Keratinocyte (primary cell): ENCODE data around the gene SKIC8. TPM values are rescaled to one million over a fixed set of nuclear protein-coding genes. Genes with fewer than 3 reads are reported as not detected.

Experiments used
- DNase-seq: peaks from one replicate; pipeline ENCODE4 v3.0.0-alpha.2; 2011; ENCODE audit warnings: low read depth, missing footprints, low spot score
- FAIRE-seq: peaks from 2 replicates; lab custom pipeline; 2011; peaks lifted over from hg19 to GRCh38; lab: Jason Lieb, UNC
- H2AFZ ChIP-seq: 2 replicates; pipeline ENCODE4 v1.6.0; 2012; ENCODE audit warnings: low read length, control low read depth, inconsistent platforms; ENCODE audit not compliant: control insufficient read depth
- H3K27ac ChIP-seq: 2 replicates; pipeline ENCODE4 v1.5.1; 2011; ENCODE audit warnings: low read length; ENCODE audit not compliant: control insufficient read depth, insufficient read depth
- H3K27me3 ChIP-seq: 3 replicates; pipeline ENCODE4 v1.6.0; 2011; ENCODE audit warnings: low read length; ENCODE audit not compliant: control insufficient read depth, insufficient read depth; ENCODE audit errors: extremely low read depth
- H3K36me3 ChIP-seq, 2 experiments: 2 replicates in 1 of 2; 3 replicates in 1 of 2; pipeline ENCODE4 v1.5.1; 2011; ENCODE audit warnings: low read length in 2 of 2, mild to moderate bottlenecking in 1 of 2; ENCODE audit not compliant: control insufficient read depth in 2 of 2, insufficient read depth in 2 of 2; ENCODE audit errors: extremely low read depth in 1 of 2
- H3K4me1 ChIP-seq: 3 replicates; pipeline ENCODE4 v1.5.1; 2011; ENCODE audit warnings: low read length; ENCODE audit not compliant: control insufficient read depth, insufficient read depth; ENCODE audit errors: extremely low read depth
- H3K4me2 ChIP-seq: 3 replicates; pipeline ENCODE4 v1.6.0; 2011; ENCODE audit warnings: low read depth, low read length; ENCODE audit not compliant: control insufficient read depth, insufficient read depth; ENCODE audit errors: extremely low read depth
- H3K4me3 ChIP-seq, 3 experiments: fragments of 200-600 bp in 1 of 3; sonication (generic) in 1 of 3; 2 replicates in 2 of 3; 3 replicates in 1 of 3; pipeline ENCODE4 v1.5.1; 2011 to 2016; ENCODE audit warnings: low read length in 3 of 3, mild to moderate bottlenecking in 3 of 3, control low read depth in 2 of 3, inconsistent platforms in 1 of 3, low read depth in 1 of 3, mixed read lengths in 1 of 3, mixed run types in 1 of 3, moderate library complexity in 1 of 3; ENCODE audit not compliant: control insufficient read depth in 2 of 3, insufficient read depth in 2 of 3; ENCODE audit errors: extremely low read depth in 1 of 3
- H3K79me2 ChIP-seq: 2 replicates; pipeline ENCODE4 v1.6.0; 2012; ENCODE audit warnings: low read length; ENCODE audit not compliant: control insufficient read depth, insufficient read depth
- H3K9ac ChIP-seq: 3 replicates; pipeline ENCODE4 v1.6.0; 2011; ENCODE audit warnings: low read length; ENCODE audit not compliant: control insufficient read depth, insufficient read depth; ENCODE audit errors: extremely low read depth
- H3K9me1 ChIP-seq: 3 replicates; pipeline ENCODE4 v1.6.0; 2011; ENCODE audit warnings: low read length; ENCODE audit not compliant: control insufficient read depth, insufficient read depth; ENCODE audit errors: extremely low read depth
- H3K9me3 ChIP-seq: 2 replicates; pipeline ENCODE4 v1.5.1; 2012; ENCODE audit warnings: low read depth, low read length; ENCODE audit not compliant: control insufficient read depth
- H4K20me1 ChIP-seq: 3 replicates; pipeline ENCODE4 v1.6.0; 2011; ENCODE audit warnings: low read length; ENCODE audit not compliant: control insufficient read depth, insufficient read depth; ENCODE audit errors: extremely low read depth
- EZH2 ChIP-seq: IDR thresholded peaks from one replicate; pipeline ENCODE4 v1.6.1; 2012; ENCODE audit warnings: inconsistent platforms, mild to moderate bottlenecking, low read length, moderate library complexity
- dilution Hi-C: fragments of 300-500 bp; cut with MboI; formaldehyde crosslinking; loops from one replicate; pipeline ENCODE4 v1.7.0; 2020; ENCODE audit warnings: low sequenced_read_pairs; ENCODE audit not compliant: extremely low pct_ligation_motif_present
- polyA plus RNA-seq, 5 experiments: library from polyadenylated mRNA; depleted of rRNA in 3 of 5; stranded (reverse) in 3 of 5; stranded (forward) in 1 of 5; unstranded in 1 of 5; fragments of >200 nt; gene quantifications; 1 replicate in 1 of 5; 2 replicates in 3 of 5; 3 replicates in 1 of 5; pipeline versions ENCODE4 v1.2.1 to v1.2.3, GENCODE V29; 2011 to 2012; ENCODE audit warnings: missing spikeins in 2 of 5, low read depth in 1 of 5, low replicate concordance in 1 of 5
- TF ChIP-seq, protein P1 (sequence below), 3 experiments: IDR thresholded peaks in 1 of 3; conservative IDR thresholded peaks in 1 of 3; optimal IDR thresholded peaks in 1 of 3; 2 replicates in 2 of 3; 3 replicates in 1 of 3; pipeline versions ENCODE3 to v1.5.1; 2011; ENCODE audit warnings: low read length in 3 of 3, mild to moderate bottlenecking in 3 of 3, moderate library complexity in 2 of 3, control low read depth in 1 of 3, inconsistent platforms in 1 of 3; ENCODE audit not compliant: insufficient read depth in 2 of 3; ENCODE audit errors: extremely low read depth in 1 of 3

SKIC8 gene
- polyA plus RNA-seq, 1 donor (not counting 4 experiments of a cell fraction or from before 2014, with no cell fraction given) = 101 TPM

- H3K4me1 ChIP-seq = no peaks in the 10 kb centered on the region
- H3K79me2 ChIP-seq = no peaks in the 10 kb centered on the region
- DNase-seq (no peak), FAIRE-seq (no peak)
- TF ChIP-seq, protein P1, sequence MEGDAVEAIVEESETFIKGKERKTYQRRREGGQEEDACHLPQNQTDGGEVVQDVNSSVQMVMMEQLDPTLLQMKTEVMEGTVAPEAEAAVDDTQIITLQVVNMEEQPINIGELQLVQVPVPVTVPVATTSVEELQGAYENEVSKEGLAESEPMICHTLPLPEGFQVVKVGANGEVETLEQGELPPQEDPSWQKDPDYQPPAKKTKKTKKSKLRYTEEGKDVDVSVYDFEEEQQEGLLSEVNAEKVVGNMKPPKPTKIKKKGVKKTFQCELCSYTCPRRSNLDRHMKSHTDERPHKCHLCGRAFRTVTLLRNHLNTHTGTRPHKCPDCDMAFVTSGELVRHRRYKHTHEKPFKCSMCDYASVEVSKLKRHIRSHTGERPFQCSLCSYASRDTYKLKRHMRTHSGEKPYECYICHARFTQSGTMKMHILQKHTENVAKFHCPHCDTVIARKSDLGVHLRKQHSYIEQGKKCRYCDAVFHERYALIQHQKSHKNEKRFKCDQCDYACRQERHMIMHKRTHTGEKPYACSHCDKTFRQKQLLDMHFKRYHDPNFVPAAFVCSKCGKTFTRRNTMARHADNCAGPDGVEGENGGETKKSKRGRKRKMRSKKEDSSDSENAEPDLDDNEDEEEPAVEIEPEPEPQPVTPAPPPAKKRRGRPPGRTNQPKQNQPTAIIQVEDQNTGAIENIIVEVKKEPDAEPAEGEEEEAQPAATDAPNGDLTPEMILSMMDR (optimal IDR thresholded peaks at IDR 0.05 in 1 of 3, IDR thresholded peaks at IDR 0.05 in 1 of 3, conservative IDR thresholded peaks at IDR 0.05 in 1 of 3; ENCODE audit: extremely low read depth in 1 of 3, insufficient read depth in 2 of 3, low read length in 3 of 3) = no peak
- TF ChIP-seq EZH2 = no peak
- no peaks in the 10 kb centered on the region for H3K36me3 ChIP-seq
- no peaks in the 10 kb centered on the region for H3K9me1 ChIP-seq
- H4K20me1 ChIP-seq = no peaks in the 10 kb centered on the region
- no peak overlapping the region for H2AFZ ChIP-seq
- no peak overlapping the region for H3K4me3 ChIP-seq
- peaks cover 11% of the 10 kb centered on the region for H3K27me3 ChIP-seq
- dilution Hi-C loops = no loop called here
- no peak overlapping the region for H3K9ac ChIP-seq
- no peaks in the 10 kb centered on the region for H3K9me3 ChIP-seq
- no peak overlapping the region for H3K27ac ChIP-seq
- no peak overlapping the region for H3K4me2 ChIP-seq
Observed at GRCh38 chr15:78236491-78236890, 62.9 kb downstream of the SKIC8 start.

DNA sequence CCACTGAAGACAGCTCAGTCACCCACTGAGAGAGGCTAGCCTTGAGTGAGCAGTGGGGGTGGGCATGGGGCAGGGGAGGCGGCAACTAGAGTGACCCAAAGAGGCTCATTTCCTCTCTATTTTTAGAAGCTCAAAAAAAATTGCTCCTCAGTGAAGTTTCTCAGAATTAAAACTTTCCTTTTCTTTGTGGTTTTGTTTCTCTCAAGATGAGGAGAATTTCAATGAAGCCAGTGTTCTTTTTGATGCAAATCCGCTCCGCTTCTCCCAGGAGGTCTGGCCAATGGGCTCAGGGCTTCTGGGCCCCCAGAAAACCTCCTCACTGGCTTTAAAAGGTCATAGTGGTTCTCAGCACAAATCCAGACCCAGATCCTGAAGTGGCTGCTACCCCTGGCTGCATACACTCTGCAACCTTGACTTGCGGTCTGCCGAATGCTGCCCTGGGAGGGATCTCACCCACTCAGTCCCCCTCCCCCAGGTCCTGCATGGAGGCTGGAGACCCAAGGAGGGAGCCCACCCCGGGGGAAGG lies 64.8 kb downstream of the SKIC8 start, which contains the start of gene ACSBG1:
Gene ACSBG1, minus strand, starts transcription at position 51 of the 526 bp plus-strand sequence. CDS start 64 bp downstream, outside the sequence.
- H3K9me3 ChIP-seq = no peaks in the 10 kb centered on the region
- H3K9me1 ChIP-seq = no peaks in the 10 kb centered on the region
- TF ChIP-seq, protein P1 (optimal IDR thresholded peaks at IDR 0.05 in 1 of 3, IDR thresholded peaks at IDR 0.05 in 1 of 3, conservative IDR thresholded peaks at IDR 0.05 in 1 of 3; ENCODE audit: extremely low read depth in 1 of 3, insufficient read depth in 2 of 3, low read length in 3 of 3) = no peak
- no peak for TF ChIP-seq EZH2
- H3K27me3 ChIP-seq = peaks cover 11% of the 10 kb centered on the region
- H3K4me2 ChIP-seq = no peak within 1 kb of the TSS
- dilution Hi-C loops = no loop called here
- FAIRE-seq = no peak
- no peak within 1 kb of the TSS for H3K9ac ChIP-seq
- no peak for DNase-seq
- H3K4me3 ChIP-seq = no peak within 1 kb of the TSS
- H3K36me3 ChIP-seq = no peaks in the 10 kb centered on the region
- no peak within 1 kb of the TSS for H2AFZ ChIP-seq
- no peaks in the 10 kb centered on the region for H3K79me2 ChIP-seq
- H3K27ac ChIP-seq = no peak within 1 kb of the TSS
- no peaks in the 10 kb centered on the region for H4K20me1 ChIP-seq
- no peaks in the 10 kb centered on the region for H3K4me1 ChIP-seq
